Measurements from ENCODE around the gene NPHS1. TPM values are rescaled to one million over a fixed set of nuclear protein-coding genes. Genes with fewer than 3 reads are reported as not detected.

Gene NPHS1
- total and polyA plus RNA-seq, 2 of the 8 experiments (the other 6 are each of a cell fraction or from before 2014, with no cell fraction given), result 1.3 to 1.4 TPM

DNA sequence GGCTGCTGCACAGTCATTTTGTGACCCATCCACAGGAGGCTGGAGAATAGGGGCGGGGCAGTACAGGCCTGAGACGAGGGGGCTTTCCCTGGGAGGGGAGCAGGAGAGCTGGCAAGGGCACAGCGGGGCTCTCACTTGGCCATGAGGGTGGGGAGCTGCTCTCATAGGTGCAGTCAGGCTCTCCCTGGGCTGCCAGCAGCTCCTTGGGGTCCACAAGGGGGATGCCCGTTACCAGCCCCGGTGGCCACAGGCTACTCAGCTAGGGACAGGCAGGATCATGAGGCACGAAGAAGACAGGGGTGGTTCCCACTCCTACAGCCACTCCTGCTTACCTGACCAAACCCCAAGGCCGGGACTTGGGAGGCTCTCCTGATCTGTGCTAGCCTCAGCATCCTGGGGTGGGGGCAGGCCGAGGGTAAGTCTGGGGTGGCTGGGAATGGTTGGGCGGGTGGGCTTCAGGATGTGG, 60.5 kb downstream of the NPHS1 start:
- H2AFZ ChIP-seq (ENCODE audit: low read length), result no peak overlapping the region
- H3K36me3 ChIP-seq (ENCODE audit: control insufficient read depth in 2 of 4, insufficient read depth in 4 of 4, low read length in 3 of 4), result no peaks in the 10 kb centered on the region
- no peak overlapping the region for H3K23ac ChIP-seq (ENCODE audit: insufficient read length)
- ChIA-PET CTCF (ENCODE audit: partially characterized antibody) (no interaction called here), POLR2A (ENCODE audit: partially characterized antibody) (no interaction called here)
- peaks cover 6 to 12% (median 10%) of the 10 kb centered on the region in 4 experiments for H3K27me3 ChIP-seq (replicated peaks in 1 of 4; ENCODE audit: control insufficient read depth in 3 of 4, extremely low read depth in 1 of 4, insufficient read depth in 3 of 4, low read length in 3 of 4)
- no peaks in the 10 kb centered on the region for H3K9me3 ChIP-seq (ENCODE audit: insufficient read depth in 2 of 2, low read depth in 1 of 2, low read length in 1 of 2)
- no peak overlapping the region for H3K14ac ChIP-seq (ENCODE audit: insufficient read length)
- H4K5ac ChIP-seq (ENCODE audit: insufficient read length, low read depth, low read length), result no peak overlapping the region
- H3K4me1 ChIP-seq (replicated peaks in 1 of 4; ENCODE audit: control insufficient read depth in 3 of 4, insufficient read depth in 4 of 4, low read length in 3 of 4), result peaks cover 0 to 10% (median 2%) of the 10 kb centered on the region in 4 experiments; a peak in 3 of 7 replicates
- peaks cover 2 to 3% of the 10 kb centered on the region in 2 experiments for H4K20me1 ChIP-seq (replicated peaks in 1 of 2; ENCODE audit: control insufficient read depth in 1 of 2, insufficient read depth in 2 of 2, low read length in 2 of 2)
- no peak overlapping the region for H2BK120ac ChIP-seq (replicated peaks; ENCODE audit: low read depth, low read length)
- H2BK5ac ChIP-seq (ENCODE audit: low read depth, low read length), result no peak overlapping the region
- H2BK20ac ChIP-seq (ENCODE audit: low read length), result no peak overlapping the region
- no peak overlapping the region; the same call in 1 of the 2 replicates for H4K8ac ChIP-seq (ENCODE audit: extremely low read depth, insufficient read depth, low read length)
- no peak overlapping the region for H2BK12ac ChIP-seq (ENCODE audit: low read depth, low read length)
- H2AK5ac ChIP-seq (ENCODE audit: low read depth, low read length), result no peak overlapping the region
- no peak overlapping the region for H3K4me2 ChIP-seq (ENCODE audit: insufficient read depth in 1 of 2, low read depth in 2 of 2, low read length in 2 of 2)
- no peak overlapping the region for H3K4me3 ChIP-seq (ENCODE audit: extremely low read depth in 1 of 4, insufficient read depth in 2 of 4, low read depth in 3 of 4, low read length in 4 of 4)
- H3K79me2 ChIP-seq (ENCODE audit: control insufficient read depth in 1 of 2, insufficient read depth in 2 of 2, low read length in 2 of 2), result no peaks in the 10 kb centered on the region
- no peak overlapping the region for H3K27ac ChIP-seq (ENCODE audit: low read depth, low read length)
- H4K91ac ChIP-seq (replicated peaks; ENCODE audit: insufficient read length, low read length), result no peak overlapping the region
- H3K9ac ChIP-seq (replicated peaks in 1 of 4; ENCODE audit: extremely low read depth in 1 of 4, low read depth in 3 of 4, low read length in 3 of 4), result no peak overlapping the region
- peaks cover 2% of the 10 kb centered on the region; the same call in 1 of the 2 replicates for H3K23me2 ChIP-seq (ENCODE audit: low read depth, low read length)
- no peak overlapping the region for H3K56ac ChIP-seq (replicated peaks; ENCODE audit: insufficient read length, low read depth, low read length)
- H3K79me1 ChIP-seq (ENCODE audit: low read depth, low read length), result no peaks in the 10 kb centered on the region
- WGBS, 2 experiments (ENCODE audit: extremely low coverage in 1 of 2, insufficient coverage in 1 of 2, insufficient read length in 1 of 2, insufficient replicate concordance in 2 of 2, low coverage in 1 of 2, low lambda C conversion rate in 2 of 2, missing lambda C conversion rate in 1 of 2), result 82% methylated on average over 7 of the region's 9 CpGs; no CpG with 5 or more reads in 1 of the 2 experiments
- no peak overlapping the region for H3K18ac ChIP-seq (ENCODE audit: extremely low read depth, low read length)
- DNase-seq (ENCODE audit: low read depth in 1 of 2, low spot score in 2 of 2) (no peak), FAIRE-seq (no peak)
- no peak overlapping the region for H2BK15ac ChIP-seq (ENCODE audit: low read length)
- H3K4ac ChIP-seq (replicated peaks; ENCODE audit: insufficient read length, low read depth, low read length), result no peak overlapping the region
- TF ChIP-seq ZNF274 (IDR thresholded peaks at IDR 0.05; ENCODE audit: borderline replicate concordance, extremely low read depth, low read length), result no peak
- no peak for TF ChIP-seq CTCF (IDR thresholded peaks at IDR 0.05; ENCODE audit: control extremely low read depth in 1 of 3, insufficient read depth in 1 of 3, low read depth in 1 of 3, low read length in 3 of 3)
- no peak for TF ChIP-seq CHD2 (IDR thresholded peaks at IDR 0.05; ENCODE audit: low read length)
- no peak for TF ChIP-seq RBBP5 (IDR thresholded peaks at IDR 0.05; ENCODE audit: borderline replicate concordance, low read depth, low read length)
- TF ChIP-seq SIN3A (conservative IDR thresholded peaks at IDR 0.05 in 1 of 2, IDR thresholded peaks at IDR 0.05 in 1 of 2; ENCODE audit: low read depth in 1 of 2, low read length in 2 of 2), result no peak
- no peak for TF ChIP-seq EZH2 (IDR thresholded peaks at IDR 0.05; ENCODE audit: low read depth, low read length, severe bottlenecking)
- no peak for TF ChIP-seq YY1 (IDR thresholded peaks at IDR 0.05; ENCODE audit: low read depth, low read length)
- no peak for TF ChIP-seq MAFK (IDR thresholded peaks at IDR 0.05; ENCODE audit: low read depth, low read length)
- TF ChIP-seq KDM4A (IDR thresholded peaks at IDR 0.05; ENCODE audit: low read depth, low read length, severe bottlenecking), result no peak
- TF ChIP-seq TAF7 (optimal IDR thresholded peaks at IDR 0.05; ENCODE audit: borderline replicate concordance, low read depth, low read length), result no peak
- no peak for TF ChIP-seq SIRT6 (IDR thresholded peaks at IDR 0.05; ENCODE audit: low read length)
